Activated effector memory CD4-positive, alpha-beta T cell treated with anti-CD3 and anti-CD28 coated beads, Interleukin-2, amount 50 U/mL, for 16 hours (primary cell): Measurements from ENCODE around the gene AFF3.

Source experiments
- DNase-seq: peaks from one replicate; pipeline ENCODE4 v3.0.0-alpha.2; 2020

The AFF3 gene

DNA sequence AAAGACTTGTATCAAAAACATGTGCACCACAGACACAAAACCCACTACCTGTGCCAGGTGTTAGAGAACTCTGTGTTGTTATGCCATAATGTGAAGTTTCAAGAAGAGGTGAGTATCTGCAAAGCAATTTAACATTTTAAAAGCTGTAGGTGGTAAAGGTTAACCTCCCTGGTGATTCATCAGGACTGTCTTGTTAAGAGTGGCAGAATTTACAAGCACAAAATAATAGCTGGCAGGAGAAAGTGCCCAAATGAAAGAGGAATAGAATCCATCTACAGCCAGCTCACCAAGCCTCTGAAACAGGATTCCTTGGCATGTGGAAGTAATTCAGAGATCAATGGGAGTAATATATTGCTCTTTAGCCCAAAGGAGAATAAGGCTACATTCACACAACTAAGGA, 230.7 kb downstream of the AFF3 start:
- DNase-seq: no peak

DNA sequence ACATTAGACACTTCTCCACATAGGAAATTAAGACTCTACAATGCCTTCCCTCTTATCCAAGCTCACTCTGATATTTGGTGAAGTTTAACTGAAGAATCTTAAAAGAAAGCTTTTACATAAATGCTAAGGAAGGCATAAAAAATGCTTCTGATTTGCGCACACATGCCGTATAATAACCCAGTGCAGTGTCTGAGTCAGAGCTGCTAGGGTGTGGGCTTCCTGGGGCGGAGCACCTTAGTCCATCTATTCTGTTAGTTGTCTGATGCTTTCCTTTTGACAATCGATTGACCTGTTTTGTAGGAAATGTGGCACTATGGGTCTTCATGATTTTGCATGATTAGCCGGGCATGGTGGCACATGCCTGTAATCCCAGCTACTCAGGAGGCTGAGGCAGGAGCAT, 231.5 kb downstream of the AFF3 start:
- no peak for DNase-seq

DNA sequence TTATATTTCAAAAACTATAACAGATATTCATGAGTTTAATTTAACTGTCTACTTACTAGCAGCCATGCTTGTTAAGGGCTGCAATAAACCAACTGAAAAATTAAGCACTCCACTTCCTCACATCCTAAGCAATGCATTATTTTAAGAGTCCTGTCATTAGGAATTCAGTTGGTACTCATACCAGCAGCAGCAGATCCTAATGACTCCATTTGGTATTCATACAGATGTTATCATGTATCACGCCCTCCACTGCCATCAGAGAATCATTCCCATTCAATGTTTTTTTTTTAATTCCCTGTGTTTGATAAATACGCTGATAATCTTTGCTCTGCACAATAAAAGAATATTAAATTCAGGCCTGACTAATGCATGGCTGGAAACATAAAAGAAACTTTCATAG, 236.8 kb downstream of the AFF3 start:
- no peak for DNase-seq

DNA sequence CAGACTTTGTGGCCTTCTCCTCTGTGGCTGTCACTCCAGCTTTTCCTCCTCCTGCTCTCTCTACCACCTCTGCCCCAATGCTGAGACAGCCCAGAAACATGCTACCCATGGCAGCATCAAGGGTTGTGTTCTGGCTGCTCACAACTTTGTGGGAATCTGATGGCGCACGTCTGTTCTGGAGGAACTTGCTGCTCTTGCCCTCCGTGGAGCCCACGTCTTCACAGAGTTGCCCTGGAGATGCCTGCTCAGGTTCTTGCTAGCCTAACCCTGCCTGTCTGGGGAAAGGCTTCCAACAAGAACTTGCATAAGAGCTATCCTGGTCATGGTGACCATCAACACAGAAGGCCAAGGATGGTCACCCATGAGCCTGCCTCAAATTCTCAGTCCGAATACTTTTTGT, 237.4 kb downstream of the AFF3 start:
- no peak for DNase-seq

DNA sequence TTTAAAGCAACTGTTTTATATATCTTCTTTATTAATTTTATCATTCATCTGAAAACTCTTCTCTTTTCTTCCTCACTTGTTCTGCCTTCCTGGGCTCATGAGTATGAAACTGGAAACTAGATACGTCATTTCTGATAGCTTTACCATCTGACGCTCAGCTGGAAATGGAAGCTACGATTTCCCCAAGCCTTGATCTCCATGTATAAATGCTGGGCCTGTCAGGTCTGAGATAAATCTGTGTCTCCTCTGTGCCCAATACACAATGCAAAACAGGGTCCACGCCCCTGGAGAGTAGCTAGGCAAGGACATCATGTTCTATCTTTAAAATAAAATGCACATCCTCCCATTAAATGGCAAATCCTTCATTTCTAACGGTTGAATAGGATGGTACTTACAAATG, 238.4 kb downstream of the AFF3 start:
- DNase-seq: no peak

DNA sequence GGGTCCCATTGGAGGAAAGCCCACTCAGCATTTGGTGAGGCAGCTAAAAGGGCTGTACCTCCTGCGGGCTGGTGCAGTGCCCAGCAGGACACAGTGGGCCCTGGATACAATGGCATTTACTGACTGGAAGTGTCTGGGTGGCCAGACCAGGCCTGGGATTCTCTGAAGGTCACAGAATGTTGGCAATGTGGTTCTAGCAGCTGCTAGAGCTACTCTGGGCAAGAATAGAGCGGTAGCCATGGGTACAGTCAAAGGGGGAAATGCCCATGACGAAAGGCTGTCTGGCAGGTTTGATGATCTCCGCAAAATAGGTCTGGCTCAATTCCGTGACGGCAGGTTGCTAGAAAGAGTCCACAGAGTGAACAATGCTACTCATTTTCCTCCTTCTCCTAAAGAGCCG, 241.8 kb downstream of the AFF3 start:
- DNase-seq: no peak

DNA sequence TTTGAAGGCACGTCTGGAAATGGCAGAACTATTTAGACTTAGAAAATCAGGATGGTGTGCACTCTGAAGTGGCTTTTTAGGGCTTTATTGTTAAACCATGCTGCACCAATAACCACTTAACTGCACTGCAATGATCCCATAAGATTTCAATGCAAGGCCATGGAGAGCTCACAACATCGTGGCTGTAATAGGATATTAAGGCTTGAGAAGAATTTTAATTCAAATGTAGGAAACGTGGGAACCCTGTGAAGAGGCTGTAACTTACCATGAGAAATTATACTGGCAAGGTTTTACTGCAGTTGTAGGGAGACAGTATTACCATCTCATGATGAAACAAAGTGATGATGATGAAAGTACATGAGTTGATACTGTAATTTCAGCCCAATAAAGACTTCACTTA, 242.5 kb downstream of the AFF3 start:
- no peak for DNase-seq

DNA sequence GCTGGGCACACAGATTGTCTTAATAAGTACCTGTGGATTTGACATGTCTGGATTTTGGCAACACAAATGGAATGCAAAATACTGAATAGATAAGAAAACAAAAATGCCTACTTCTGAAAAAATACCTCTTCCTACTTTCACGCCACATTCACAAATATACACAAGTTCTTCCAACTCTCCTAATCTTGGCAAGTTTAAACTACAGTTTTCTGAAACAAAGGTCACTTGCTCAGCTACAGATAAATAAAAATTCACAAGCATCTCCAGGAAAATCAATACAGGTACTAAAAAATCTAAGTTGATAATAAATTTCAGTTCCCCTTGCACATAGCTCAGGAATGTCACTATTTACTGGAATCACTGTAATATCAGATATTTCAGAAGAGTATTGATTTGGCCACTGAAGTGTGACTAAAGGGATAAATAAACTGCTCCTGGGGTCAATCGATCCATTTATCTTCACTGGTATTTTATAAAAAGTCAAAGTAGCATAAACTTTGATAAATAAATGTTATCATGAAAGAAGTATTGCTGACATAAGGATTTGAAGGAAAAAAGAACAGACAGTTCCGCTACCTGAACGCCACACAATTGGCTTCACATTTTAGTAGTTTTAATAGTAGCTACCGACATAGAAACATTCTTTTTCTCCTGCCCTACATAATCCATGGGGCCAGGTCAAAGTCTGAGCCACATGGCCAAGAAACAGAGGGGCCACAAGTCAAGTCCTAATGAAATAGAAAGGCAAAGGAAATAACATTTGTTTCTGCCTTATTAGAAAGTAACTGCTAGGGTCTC, 243.1 kb downstream of the AFF3 start:
- no peak for DNase-seq

DNA sequence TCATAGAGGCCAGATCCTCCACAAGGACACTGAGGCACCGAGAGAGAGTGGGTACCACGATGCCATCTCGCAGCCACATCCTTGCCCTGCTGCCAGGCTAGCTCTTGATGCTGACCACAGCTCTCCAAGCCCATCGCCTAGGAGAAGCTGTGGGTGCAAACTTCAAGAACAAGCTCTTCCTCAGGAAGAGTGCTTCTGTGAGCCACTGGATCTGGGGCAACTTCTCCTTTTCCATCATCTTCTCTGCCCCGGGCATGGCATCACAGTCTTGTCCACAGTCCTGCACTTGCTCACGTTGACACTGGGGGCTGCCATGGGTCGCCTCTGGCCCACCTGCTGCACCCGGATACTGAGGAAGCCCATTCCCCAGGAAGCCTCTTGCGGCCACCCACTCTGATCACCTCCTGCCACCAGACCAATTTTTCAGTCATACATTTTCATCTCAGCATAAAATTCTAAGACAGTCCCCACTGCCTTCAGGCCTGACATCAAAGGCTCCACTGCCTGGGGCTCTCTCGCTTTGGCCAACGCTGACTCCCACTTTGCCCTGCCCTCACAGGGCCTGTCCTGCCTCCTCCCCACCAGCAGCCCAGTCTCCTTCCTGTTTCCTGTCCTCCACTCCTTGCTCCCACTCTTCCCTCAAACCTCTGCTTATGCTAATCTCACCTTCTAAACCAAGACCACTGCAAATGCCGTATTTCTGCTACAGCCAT, 243.9 kb downstream of the AFF3 start:
- no peak for DNase-seq

DNA sequence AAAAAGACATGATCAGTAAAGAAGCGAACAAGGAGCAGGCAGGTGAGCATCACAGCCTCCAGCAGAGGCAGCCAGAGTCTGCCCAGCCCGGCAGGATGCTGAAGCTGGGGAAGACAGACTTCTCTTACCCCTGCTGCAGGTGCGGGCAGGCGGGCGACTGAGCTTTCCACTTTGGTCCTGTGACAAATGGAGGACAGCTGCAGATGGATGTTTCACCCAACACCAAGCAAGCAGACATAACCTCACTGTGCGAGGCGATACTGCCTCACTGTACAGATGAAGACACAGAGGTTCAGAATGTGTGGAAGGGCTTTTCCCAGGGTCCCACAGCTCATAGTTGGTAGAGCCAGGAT, 251.0 kb downstream of the AFF3 start:
- DNase-seq: no peak

DNA sequence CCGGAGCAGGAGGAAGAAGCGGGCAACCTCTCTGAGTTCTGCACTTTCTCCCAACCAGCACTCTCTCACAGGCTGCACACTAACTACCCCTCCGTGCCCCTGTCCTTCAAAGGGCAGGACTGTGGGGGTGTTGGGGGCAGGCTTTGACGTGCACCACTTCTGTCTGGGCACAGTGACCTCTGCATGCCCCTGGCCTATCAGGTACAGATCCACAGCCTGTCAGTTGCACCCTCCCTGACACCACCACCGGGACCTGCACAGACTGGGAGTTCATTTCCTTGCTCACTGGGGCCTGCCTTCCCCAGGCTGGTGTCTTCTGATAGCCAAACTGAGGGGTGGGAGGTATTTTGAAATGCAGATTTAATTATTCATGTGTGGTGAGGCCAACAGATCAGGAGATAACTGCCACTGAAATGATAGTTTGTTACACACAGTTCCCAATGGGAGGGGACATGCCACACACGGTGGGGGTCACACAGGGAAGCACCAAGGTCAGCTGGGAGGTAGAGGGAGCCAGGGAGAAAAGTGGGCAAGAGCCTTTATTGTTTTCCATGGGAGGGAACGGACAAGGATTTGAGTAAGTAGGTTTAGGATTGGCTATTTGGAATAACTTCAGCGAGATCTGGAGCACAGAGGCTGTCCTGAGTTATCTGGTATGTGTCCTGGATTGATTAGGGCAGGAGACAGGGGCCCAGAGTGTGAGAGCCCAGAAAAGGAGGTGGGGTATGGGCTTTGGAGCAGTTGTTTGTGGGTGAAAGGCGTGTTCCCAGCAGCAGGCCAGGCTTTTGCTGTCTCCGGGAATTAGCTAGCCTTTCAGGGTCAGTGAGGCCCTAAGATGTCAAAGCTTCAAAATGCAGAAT, 251.6 kb downstream of the AFF3 start:
- DNase-seq: no peak

DNA sequence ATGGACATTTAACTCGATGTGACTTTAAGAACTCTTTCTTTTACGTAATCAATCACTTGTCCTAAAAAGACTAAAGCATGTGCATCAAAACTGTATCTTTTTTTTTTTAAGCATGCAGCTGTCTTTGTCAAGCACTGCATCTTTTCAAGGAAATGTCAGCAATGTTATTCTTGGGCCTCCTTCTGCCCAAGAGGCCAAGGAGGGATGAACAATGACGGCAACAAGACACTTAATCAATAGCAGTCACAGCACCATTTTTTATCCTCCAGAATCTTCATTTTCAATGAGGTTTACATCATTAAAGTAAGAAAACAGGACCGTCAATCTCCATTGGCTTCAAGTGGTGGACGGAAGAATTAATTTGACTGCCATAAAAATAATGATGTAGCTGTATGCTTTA, 253.8 kb downstream of the AFF3 start:
- DNase-seq: no peak

DNA sequence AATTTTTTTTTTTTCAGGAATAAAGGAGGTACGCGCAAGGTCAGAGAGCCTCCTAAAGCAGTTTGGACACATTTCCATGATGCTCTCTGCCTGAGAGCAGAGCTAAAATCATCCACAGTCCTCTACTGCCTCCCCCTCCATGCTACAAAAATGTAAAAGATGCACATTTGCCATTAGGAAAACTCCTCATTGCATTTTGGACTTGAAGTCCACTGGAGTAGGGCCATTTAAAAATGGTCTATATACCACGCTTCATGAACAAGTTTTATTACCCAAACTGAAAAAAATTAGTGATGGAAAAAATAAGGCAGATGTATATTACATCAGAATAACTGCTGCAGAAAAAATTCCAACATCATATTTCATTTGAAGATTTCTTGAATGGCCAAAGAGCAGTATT, 256.0 kb downstream of the AFF3 start:
- DNase-seq: no peak

DNA sequence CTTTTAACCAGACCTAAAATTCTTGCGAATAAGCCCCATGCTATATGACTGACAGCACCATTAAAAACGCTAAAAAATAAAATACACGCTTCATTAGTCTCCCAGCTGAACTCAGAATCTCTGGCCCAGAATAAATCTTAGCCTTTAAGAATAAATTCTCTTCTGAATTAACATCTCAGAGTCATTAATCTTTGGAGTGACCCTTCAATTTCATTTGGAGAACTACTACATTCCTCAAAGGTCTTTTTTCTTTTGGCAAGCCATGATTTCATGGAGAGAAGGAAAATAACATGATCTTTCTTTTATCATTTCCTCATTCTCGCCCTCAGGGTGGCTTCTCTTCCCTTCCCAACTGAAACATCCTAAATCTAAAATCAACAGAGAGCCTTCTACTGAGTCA, 259.0 kb downstream of the AFF3 start:
- DNase-seq: no peak

DNA sequence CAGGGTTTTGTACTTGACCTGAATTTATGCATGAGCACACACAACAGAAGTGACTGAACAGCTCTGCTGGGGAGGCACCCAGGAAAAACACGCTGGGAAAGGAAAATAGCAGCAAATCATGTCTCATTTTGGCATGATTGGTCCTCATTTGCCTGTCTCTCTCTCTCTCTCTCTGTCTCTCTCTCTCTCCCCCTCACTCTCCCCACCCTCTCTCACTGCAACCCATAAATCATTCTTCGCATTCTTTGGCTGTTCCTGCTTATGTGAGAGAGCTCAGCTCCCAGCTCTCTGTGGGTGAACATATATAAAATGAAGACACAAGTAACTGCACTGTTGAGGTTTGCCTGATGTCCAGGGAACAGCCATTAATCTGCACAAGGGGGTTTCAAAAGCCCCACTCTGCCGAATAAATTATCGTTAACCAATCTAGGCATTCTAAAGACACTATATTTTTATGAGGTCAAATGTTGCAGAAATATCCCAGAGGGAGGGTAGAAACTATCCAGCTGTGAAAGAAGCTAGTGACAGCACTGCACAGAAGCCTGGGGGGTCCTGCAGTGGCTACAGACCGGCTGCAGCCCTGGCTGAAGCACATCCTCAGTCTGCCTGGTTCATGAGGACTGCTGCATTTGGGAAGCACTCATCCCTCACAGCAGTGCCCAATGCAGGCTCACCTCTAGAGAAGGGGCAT, 260.3 kb downstream of the AFF3 start:
- no peak for DNase-seq

DNA sequence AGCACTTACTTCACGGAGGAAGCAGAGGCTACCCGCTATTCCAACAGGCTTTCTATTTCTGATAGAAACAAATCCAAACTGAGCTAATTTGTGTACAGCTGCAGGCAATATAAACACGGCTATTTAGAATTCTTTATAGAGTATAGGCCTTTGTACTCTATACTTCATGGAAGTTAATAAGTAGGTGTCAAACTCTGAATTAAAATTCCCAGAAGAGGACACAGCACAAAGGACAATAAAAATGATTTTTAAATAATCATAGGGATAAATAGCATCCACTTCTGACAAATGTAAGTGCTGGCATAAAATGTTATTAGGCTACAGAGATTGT, 261.5 kb downstream of the AFF3 start:
- no peak for DNase-seq

DNA sequence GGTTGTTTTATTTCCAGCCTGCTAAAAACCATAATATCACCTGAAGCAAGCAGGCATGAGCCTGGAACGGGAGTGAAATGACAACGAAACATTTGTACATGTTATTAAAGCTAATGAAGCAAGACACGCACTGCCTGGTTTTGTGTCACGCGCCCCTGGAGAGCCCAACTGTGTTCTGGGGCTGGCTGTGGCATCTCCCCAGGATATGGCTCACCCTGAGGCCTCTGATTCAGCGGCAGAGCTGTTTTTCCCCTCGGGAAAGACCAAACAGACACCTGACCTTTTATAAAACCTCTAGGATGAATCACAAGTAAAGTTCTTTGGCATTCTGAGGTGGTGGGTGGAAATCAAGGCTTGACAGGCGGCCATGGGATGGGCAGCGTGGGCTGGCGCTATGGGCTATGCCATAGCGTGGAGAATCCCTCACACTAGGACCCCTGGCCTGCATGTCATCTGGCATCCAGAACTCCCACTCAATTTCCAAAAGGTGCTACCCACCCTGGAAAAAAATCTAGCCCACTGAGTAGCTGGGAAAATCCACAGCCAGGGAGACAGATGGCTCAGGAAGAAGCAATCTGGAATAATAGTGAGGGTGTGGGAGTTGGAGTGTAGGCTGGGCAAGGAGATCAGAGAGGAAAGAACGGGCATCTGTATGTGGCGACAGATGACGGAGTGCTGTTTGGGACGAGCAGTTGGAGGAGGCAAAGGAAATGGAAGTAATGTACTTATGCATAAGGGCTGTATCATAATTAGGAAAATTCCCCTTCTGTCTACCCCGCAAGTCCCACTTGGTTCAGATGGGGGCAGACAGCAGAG, 262.0 kb downstream of the AFF3 start:
- DNase-seq: no peak

DNA sequence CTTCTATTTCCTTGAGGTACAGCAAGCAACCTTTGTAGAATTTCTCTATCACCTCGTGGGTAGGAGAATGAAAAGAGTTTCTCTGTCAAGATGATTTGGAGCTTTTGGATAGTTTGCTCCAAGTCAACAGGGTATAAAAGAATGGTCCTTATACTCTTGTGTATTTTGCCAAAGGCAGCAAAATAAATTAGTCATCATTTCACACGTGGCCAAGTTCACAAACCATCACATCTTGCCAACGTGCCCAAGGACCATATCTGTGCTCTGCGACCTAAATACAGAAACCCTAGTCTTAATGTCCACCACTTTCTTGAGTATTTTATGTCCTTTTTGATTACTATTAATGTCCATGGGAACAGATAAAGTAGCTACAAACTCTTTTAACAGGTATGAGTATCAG, 262.9 kb downstream of the AFF3 start:
- DNase-seq: no peak

DNA sequence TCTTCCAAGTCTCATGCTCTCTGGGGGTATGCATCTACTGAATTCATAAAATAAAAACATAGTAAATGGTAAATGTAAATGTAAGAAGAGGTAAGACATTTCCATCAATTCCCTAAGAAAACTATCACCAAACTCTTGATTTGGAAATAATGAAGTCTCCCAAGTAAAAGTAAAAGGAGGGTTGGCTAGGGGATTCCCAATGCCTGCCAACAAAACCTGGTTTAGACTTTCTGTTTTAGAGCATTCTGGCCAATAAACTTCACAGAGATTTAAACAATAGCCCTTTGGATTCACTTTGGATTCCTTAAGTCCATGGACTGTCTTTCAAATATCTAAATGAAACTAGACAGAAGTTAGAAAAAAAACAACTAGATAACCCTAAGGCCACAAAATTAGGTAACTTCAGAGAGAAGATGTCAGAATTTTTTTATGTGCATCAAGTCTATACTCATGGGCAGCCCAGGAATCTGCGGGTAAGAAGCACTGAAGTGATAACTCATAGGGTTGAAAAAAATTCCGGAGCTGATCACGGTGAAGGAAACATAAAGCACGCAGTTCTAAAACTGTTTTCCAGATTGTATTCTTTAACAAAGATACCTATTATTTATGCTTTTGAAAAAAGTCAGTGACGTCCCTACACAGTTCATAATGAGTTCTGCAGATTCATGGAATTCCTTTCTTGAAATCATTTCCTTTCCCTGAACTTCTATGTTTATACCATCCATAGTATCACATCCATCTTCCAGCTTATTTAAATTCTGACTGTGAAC, 263.6 kb downstream of the AFF3 start:
- DNase-seq: no peak

DNA sequence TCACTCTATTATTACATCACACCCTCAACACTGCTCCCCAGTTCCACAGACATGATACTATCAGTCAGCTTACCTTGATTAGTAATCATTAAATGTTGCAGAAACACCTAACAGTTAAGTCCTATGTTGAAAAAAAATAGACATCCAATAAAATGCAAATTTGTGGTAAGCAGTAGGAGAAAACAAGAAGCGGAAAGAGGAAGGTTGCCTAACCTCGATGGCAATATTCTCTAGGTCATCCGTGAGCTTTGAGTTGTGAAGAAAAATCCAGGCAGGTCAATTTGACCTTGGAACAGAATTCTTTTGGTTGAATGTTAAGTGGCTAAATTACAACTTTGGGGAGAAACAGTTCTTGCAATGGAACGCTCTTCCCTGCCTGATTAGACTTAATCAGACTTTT, 264.4 kb downstream of the AFF3 start:
- no peak for DNase-seq

DNA sequence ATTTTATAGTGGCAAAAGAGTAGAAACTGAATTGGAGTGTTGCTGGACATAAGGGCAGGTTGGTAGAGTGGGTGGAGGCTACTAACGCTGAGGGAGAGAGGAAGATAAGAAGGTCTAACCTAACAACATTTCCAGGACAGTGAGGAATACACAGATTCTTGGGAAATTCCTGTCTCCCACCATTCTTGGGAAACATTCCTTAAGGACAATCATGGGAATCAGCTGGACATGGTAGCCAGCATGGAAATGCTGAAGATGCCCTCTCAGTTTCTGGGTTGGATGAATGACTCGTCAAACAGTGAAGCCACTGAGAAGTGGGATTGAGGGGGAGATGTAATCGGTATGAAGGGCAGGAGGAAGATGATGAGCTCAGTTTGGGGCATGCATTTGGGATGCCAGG, 265.4 kb downstream of the AFF3 start:
- no peak for DNase-seq
